ENCODE data around the gene CDS2.

Gene CDS2

DNA sequence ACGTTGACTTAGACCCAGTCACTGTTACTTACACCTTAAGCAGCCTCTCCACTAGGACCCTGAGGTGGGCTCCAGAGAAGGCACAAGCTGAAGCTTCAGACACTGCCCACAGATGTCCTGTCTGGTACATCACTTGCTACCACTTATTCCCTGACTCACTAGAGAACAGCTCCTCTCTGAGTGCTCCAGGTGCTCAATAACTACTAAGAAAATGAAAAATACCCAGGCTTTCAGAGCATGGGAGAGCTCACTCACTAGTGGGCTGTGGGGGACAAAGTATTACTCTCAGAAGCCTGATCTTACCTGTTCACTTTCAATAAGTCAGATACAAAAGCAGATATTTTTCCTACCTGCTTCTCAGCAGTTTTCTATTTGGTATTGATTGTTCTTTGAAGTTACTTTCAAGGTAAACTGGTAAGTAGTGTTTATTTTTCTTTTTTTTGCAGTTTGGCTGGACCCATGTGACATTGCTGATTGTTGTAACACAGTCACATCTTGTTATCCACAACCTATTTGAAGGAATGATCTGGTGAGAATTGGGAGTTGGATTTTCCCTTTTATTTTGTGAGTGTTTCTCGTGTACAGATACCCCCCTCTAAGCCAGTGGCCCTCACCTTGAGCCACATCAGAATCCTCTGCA lies 55.9 kb downstream of the CDS2 start:
- no peak for DNase-seq

DNA sequence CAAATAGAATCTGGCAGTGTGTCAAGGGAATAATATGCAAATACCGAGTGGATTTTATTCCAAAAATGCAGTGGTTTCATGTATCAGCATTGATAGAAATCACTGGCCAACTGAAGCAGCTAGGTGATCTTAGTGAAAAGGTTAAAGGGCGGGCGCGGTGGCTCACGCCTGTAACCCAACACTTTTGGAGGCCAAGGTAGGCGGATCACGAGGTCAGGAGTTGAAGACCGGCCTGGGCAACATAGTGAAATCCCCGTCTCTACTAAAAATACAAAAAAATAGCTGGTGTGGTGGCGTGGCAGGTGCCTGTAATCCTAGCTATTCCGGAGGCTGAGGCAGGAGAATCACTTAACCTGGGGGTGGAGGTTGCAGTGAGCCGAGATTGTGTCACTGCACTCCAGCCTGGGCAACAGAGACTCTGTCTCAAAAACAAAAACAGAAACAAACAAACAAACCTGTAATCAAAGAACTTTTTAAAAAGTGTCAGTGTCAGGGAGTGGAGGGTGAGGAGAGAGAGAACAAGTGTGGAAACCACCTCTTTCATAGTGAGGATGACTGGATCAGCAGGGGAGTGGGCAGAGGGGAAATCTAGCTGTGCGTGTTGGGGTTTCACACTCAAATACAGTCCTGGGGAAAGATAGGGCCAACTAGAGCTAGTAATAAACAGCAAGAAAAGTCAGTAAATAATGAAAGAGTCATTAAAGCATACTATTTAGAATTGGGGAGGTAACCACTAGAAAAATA lies 57.1 kb downstream of the CDS2 start:
- no peak for DNase-seq

DNA sequence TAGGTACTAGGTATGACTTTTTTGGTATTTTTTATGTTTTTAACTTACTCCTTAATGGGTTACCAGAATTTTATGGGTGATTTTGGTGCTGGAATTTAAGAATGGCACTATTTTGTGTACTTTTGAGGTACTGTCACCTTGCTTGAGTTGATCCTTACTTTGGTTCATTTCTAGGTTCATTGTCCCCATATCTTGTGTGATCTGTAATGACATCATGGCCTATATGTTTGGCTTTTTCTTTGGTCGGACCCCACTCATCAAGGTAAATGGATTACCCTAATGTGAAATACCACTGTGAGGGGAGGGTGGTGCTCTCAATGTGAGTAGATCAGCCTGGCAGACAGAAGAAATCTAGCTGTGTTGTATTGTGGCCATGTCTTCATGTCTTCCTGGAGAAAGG lies 57.9 kb downstream of the CDS2 start:
- no peak for DNase-seq

DNA sequence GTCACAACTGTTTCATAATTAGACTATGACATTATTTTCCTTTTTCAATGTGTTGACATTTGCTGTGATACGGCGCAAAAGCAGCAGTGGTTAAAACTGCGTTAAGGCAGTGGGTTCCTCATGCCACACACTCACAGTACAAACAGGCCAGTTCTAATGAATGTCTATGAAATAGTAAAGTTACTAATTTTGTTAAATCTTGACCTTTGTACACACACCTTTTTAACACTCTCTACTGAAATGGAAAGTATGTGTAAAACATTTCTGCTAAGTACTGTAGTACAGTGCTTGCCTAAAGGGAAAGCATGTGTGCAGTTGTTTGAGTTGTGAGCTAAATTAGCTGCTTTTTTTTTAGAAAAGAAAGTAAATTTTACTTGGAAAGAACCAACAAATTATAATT lies 60.3 kb downstream of the CDS2 start:
- no peak for DNase-seq

DNA sequence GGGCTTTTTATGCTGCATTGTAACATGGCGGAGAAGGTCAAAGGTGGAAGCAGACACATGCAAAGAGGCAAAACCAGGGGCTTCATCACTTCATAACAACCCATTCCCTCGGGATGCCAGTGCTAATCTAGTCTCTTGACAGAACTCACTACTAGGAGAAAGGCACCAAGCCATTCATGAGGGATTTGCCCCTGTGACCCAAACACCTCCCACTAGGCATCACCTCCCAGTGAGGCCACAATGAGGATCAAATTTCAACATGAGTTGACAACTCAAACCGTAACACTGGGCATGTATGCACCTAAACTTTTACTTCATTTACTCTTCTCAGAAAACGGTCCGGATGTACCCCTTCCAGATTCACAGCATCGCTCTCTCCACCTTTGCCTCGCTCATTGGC lies 61.9 kb downstream of the CDS2 start:
- DNase-seq: no peak

DNA sequence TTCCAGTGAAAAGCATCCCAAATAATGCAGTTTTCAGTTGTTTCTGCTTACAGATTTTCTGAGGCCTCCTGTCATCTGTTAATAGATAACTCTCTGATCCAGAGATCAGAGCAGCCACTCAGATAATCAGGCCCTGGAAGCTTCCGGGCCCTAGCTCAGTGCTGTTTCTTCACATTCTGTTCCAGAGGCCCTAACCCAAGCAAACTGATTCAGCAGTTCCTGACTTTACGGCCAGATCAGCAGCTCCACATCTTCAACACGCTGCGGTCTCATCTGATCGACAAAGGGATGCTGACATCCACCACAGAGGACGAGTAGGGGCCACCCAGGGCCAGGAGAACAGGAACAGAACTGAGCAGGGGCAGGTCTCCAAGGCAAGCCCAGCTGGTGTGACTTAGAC lies 63.1 kb downstream of the CDS2 start:
- no peak for DNase-seq

DNA sequence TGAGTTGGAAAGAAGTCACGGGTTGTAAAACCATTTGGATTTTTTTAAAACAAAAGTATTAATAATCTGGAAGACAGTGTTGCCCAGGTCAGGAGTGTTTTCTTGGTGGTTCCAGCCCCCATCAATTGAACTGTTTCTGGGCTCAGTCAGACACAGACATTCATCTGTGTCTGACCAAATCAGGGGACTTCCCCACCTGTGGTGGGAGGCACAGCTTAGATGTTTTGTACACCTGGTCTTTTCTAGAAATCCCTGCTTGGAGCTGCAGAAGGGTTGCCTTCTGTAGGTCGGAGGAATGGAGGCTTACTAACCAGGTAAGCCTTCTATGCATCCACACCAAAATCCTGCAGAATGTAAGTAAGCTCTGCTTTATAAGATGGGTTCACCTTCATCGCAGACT lies 63.6 kb downstream of the CDS2 start:
- DNase-seq: no peak

DNA sequence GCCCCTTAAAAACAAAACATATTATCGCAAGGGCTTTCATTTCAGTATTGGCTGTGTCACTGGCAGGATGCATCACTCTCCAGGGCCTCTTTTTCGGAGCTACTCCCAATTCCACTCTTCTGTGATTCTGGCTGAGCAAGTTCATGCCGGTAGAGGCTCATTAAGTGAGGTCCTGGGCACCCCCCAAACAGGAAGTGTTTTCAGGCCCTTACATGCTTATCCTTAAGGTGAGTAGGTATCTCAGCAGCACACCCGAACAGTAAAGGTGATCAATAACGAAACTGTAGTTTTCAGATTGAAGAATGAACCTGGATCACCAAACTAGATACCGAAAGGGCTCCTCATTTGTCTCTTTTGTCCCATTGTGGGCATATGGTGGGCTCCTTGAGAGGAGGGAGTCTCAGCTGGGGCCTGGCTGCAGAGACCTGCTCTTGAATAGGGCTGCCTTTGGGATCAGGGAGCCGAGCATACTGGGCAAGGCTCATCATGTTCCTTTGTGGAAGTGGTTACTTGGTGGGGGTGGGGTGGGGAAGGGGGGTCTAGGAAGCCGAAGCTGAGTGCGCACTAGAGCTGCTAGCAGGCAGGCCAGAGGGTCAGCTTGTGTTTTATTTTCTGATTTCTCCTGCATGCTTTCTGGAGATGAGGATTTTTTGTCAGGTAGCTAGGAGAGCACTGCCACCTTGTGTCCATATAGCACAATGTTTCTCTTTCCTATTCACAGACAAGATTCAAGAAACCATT lies 65.2 kb downstream of the CDS2 start:
- peak; percentile 37 for DNase-seq

DNA sequence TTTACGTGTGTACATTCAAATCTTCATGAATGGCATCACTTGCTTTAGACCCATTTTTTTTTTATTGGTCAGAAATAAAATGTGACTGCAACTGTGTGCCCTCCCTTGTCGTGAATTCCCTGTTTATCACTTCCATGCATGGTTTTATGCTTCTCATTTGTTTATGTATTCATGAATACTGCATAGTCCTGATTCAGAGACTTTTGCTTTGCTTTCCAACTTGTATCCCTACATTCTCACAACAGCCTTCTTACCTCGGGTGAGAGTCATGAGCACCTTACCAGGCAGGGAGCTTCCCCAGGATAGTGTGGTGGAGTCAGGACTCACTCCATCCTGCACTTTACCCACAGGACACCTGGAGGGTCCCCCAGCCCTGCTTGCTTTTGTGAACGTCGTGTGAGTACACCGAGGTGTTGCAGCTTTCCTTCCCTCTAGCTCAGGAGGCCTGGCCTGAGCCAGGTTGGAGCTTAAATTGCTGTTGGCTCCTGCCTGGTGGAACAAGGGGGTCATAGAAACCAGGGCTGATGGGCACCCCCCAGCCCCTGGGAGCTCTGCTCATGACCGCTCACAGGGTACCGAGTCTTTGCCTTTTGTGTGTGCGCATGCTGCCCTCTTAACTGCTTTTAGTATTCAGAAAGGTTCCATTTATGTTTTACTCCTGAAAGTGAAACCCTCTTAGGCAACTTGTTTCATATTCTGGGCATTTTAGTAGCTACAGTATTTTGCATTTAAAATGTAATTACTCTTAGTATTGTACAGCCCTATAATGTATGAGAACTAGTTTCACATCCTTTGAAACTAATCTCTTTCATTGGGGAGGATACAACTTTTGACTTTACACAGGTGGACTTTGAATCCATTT lies 66.0 kb downstream of the CDS2 start:
- DNase-seq: no peak

DNA sequence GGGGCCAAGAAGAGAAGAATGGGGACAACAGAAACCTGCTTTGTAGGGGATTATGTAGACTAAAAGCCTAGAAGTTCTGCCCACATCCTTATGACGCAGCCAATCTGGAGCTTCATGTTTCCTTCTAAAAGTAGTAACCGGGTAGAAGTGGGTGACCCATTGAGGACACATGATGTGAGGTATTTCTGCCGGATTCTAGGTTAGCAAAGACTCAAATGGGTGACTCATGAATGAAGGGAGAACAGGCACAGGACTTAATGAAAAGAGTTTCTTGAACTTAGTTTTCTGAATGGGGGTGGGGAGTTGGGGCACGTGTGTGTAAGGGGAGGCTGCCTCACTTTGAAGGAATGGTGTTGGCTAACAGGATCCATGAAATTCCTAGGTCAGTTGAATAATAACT lies 68.8 kb downstream of the CDS2 start:
- DNase-seq: no peak

DNA sequence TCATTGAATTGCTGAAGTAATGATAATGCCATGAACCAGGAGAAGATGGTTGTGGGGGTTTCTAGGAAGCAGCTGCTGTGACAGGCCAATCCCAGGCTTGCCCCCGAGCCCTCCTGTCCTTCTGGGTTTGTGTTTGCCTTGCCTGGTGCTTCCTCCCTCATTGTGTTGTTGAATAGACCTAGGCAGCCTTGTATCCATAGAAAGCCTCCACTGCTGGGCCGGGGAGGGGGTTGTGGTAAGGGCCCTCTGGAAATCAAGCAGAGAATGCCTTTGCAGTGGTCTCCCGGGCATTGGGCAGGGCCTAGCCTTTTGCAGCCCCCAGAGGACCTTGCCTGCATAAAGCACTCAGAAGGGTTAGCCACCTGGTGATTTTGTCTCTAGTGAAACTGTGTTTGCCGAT lies 69.3 kb downstream of the CDS2 start:
- no peak for DNase-seq

DNA sequence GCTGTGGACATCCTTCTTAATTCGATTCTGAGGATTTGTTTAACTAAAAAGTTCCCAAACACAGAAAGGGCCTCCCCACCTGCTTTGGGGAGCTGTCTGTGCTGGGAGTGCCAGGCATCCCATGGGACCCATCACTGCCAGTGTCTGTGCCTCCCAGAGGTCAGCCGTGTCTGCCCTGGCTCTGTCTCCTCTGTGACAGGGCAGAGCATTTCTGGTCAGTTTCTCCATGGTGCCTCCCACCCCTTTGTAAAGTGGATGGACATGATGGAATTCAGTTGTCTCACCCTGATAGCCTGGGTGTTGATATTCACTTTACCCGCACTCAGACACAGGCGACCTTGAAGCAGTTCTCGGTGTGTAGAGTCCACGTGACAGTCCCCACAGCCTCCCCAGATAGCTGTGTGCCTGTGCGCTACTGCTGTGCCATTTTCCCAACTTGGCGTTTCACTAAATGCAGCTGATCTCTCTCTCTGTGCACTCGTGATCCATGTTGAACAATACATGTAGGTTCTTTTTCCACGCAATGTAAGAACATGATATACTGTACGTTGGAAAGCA lies 70.5 kb downstream of the CDS2 start:
- DNase-seq: no peak

DNA sequence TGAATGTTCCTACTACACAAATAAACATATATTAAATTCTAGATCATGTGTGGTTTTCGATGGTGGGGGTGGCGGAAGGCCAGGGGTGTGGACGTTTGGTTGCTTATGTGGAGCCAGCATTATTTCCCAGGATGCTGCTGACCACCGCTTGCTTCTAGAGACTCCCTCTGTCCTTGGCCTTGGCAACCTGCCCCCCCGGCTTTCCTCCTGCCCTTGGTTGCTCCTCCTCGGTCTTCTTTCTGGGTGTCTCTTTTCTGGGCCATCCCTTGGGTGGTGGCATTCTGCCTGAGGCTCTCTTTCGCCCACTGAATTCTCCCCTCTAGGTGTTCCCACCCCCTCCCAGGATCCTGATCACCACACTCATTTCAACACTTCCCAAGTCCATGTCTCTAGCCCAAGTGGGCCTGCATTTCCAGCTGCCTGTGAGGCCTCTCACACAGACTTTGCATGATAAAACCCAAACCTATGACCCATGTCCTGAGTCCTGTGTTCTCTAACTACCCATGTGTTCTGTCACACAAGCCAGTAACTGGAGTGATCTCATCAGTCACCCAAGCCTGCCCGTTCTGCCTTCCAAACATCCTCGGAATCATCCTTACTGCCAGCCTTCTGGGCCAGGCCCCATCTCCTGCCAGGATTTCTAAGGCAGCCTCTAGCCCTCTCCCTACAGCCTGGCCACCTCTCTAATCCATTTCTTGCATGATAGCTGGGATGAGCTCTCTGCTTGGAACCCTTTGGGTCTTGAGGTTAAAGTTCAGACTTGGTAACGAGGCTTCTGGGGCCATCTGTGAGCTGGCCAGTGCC lies 71.2 kb downstream of the CDS2 start:
- no peak for DNase-seq

DNA sequence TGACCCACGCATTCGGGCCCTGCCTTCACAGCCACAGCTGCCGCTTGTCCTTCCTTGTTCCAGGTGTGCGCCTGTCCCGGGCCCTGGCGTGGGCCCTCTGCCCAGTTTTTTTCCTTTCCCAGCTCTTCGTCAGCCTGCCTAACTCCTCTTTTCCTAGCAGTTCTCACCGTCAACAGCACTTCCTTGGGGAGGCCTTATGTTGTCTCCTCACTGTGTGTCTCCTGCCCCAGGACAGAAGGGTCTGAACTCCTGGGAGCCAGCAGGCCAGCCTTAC lies 71.8 kb downstream of the CDS2 start:
- no peak for DNase-seq

DNA sequence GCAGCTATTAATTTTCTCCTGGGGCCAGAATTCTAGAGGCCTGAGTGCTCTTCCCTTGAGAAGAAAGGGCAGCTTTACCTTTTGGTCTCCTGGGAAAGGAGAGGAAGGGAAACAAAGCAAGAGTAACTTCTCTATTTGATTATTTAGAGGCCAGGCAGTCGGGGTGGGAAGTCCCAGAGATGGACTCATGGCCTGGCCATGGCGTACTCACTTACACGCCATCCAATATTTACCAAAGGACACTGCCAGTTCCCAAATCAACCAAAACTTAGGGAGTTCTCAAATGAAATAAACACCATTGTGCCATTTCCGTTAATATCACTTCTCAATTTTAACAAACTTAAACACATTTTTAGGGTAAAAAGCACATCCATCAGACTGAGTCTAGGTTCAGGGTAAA lies 76.6 kb downstream of the CDS2 start:
- no peak for DNase-seq

DNA sequence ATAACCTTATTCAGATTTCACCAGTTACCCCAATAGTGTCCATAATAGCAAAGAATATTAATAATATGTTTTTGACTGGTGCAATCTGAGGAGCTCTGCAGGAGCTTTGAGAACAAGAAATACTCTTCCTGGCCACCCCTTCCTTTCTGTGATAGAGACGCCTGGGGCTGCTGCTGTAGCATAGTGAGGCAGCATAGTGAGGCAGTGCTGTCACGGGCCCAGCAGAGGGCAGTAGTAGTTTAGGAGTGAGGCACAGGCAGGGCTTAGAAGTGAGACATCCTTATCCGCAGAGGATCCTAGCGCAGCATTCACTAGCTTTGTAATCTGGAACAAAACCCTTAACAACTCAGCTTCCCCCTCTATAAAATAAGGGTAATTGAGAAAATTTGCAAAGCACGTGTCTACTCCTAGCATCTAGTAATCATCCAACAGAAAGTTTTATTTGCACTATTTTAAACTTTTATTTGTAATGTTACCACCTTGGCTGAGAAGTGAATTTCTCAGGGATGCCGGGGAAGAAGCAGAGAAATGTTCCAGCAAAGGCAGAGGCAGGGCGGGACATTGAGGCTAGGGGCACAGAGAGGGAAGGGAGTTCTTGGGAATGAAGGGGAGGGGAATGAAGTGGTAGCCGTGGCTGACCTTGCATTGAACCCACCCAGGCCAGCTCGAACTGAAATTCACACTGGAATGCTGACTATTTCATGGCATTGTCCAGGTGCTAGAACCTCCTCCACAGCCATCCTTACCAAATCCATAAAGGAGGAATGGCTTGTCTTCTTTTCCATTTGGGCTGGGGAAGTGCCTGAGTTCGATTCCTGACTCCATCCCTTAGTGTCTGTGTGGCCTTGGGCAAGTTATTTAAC lies 78.8 kb downstream of the CDS2 start:
- peak; percentile 50 for DNase-seq

DNA sequence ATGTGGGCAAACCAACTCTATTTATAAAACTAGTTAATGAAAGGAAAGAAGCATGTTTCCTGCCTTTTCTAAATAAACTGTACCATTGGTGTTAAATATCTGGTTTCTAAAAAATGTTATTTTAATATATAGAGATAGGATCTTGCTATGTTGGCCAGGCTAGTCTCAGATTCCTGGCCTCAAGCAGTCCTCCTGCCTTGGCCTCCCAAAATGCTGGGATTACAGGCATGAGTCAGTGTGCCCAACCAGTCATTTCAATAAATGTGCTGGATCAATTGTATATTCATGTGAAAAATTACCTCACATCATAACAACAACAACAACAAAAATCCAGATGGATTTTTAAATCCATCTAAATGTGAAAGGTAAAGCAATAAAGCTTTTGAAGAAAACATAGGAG lies 80.3 kb downstream of the CDS2 start:
- no peak for DNase-seq

DNA sequence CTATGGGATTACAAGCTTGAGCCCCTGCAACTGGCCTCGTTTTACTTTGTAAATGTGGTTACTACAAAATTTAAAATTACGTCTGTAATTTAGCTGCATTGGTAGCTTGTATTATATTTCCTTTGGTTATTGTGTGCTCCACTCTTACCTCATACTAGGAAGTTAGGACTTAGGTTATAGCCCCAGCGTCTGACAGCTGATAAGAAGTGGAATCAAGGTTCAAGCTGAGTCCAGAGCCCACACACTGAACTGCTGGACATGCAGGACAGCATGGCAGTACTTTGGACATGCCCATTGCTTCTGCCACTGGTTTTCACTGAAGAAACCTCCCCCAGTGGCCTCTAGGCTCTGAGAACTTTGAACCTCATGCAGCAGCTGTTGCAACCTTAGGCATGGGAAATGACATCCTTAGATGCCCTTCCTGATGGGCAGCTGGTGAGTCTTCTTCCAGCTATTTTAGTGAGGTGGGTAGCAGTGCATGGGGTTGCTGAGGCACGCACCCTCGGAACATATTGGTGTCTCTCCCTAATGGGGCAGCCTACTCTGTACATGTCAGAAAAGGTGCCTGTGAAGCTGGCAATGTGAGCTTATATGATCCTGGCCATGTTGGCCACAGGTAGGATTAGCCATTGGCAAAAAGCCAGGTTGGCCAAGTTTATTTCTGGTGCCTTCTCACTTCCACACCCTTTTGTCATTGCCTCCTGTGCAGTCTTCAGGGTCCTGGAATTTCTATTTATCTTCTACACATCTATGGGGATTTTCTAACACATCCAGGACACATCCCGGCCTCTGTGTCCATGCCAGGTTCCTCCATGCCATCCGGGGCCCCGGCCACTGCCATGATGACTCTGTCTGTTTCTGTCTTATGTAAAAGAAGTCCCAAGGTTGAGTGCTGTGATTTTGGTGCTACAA lies 85.3 kb downstream of the CDS2 start:
- DNase-seq: no peak

DNA sequence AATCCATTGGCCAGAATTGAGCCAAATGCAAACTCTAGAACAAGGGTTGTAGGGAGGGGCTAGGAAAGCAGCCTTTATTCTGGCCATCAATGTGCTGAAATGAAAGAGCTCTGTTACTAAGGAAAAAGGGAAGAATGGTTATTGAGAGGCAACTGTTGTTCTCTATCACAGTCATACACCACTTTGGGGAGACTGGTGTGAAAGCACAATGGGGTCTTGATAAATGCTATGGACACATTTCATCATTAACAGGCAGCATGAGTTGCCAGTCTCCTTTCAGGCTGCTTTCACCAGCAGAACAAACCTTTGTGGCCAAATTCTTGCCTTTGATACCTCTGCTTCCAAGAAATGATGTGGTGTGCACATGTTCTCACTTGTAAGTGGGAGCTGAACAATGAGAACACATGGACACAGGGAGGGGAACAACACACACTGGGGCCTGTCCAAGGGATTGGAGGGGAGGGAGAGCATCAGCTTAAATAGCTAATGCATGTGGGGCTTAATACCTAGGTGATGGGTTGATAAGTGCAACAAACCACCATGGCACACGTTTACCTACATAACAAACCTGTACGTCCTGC lies 86.2 kb downstream of the CDS2 start:
- DNase-seq: no peak

DNA sequence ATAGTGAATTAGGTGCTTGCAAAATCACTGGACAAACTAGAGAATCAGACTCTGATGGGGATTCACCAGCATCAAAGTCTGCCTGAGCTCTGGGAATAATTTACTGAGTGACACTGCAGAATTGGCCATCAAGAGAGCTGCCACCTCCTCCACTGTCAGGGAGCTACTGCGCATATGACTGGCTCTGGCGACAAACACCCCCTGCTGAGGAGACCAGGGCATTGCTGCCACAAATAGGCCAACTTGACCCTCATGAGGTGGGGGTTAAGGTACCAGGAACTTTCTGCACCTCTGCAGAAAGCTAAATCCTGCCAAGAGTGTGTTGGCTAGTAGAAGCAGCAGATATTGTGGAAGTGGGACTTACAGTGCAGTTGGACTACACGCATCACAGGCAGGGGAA lies 88.0 kb downstream of the CDS2 start:
- DNase-seq: no peak
